H1 (cell line): ENCODE results near the gene UBE2G2. TPM values are rescaled to one million over a fixed set of nuclear protein-coding genes. Genes with fewer than 3 reads are reported as not detected.

Source experiments
- CTCF ChIA-PET: fragments of 300-600 bp; sonication (Branson Sonifier 250); formaldehyde crosslinking; loops from one replicate; lab custom pipeline; 2021; ENCODE audit not compliant: partially characterized antibody; lab: Charles Lee
- POLR2A ChIA-PET: fragments of 300-600 bp; sonication (Branson Sonifier 250); formaldehyde crosslinking; loops from one replicate; lab custom pipeline; 2021; ENCODE audit warnings: inconsistent platforms; ENCODE audit not compliant: partially characterized antibody; lab: Charles Lee
- DNase-seq, 2 experiments: peaks; one replicate each; pipeline versions ENCODE4 v3.0.0 to v3.0.0-alpha.2; 2010 to 2022; ENCODE audit warnings: low spot score in 2 of 2, low read depth in 1 of 2, mixed read lengths in 1 of 2
- FAIRE-seq: peaks from 2 replicates; lab custom pipeline; 2011; peaks lifted over from hg19 to GRCh38; lab: Jason Lieb, UNC
- H2AFZ ChIP-seq: 2 replicates; pipeline ENCODE4 v1.8.1; 2012; ENCODE audit warnings: low read length, inconsistent platforms
- H2AK5ac ChIP-seq: 2 replicates; pipeline ENCODE4 v1.6.1; 2013; ENCODE audit warnings: low read depth, low read length
- H2BK120ac ChIP-seq: replicated peaks from 2 replicates; pipeline ENCODE3; 2013; ENCODE audit warnings: low read depth, low read length, inconsistent platforms
- H2BK12ac ChIP-seq: 2 replicates; pipeline ENCODE4 v1.6.1; 2013; ENCODE audit warnings: low read depth, low read length
- H2BK15ac ChIP-seq: 2 replicates; pipeline ENCODE4 v1.6.1; 2013; ENCODE audit warnings: low read length
- H2BK20ac ChIP-seq: 2 replicates; pipeline ENCODE4 v1.6.1; 2013; ENCODE audit warnings: low read length
- H2BK5ac ChIP-seq: 2 replicates; pipeline ENCODE4 v1.6.1; 2013; ENCODE audit warnings: low read depth, low read length
- H3K14ac ChIP-seq: 2 replicates; pipeline ENCODE4 v1.6.1; 2013; ENCODE audit warnings: inconsistent platforms; ENCODE audit not compliant: insufficient read length
- H3K18ac ChIP-seq: 2 replicates; pipeline ENCODE4 v1.6.1; 2013; ENCODE audit warnings: low read length; ENCODE audit errors: extremely low read depth
- H3K23ac ChIP-seq: 2 replicates; pipeline ENCODE4 v1.6.1; 2013; ENCODE audit warnings: inconsistent platforms; ENCODE audit not compliant: insufficient read length
- H3K23me2 ChIP-seq: 2 replicates; pipeline ENCODE4 v1.6.1; 2013; ENCODE audit warnings: low read depth, low read length
- H3K27ac ChIP-seq: 2 replicates; pipeline ENCODE4 v1.6.1; 2011; ENCODE audit warnings: low read depth, low read length, inconsistent platforms
- H3K27me3 ChIP-seq, 4 experiments: replicated peaks in 1 of 4; 1 replicate in 1 of 4; 2 replicates in 3 of 4; pipeline versions ENCODE4 v1.6.1 to v1.8.1; 2011 to 2013; ENCODE audit warnings: low read length in 3 of 4, mild to moderate bottlenecking in 3 of 4, inconsistent platforms in 2 of 4, mixed read lengths in 2 of 4, moderate library complexity in 1 of 4; ENCODE audit not compliant: control insufficient read depth in 3 of 4, insufficient read depth in 3 of 4; ENCODE audit errors: extremely low read depth in 1 of 4
- H3K36me3 ChIP-seq, 4 experiments: 2 replicates each; pipeline versions ENCODE4 v1.6.1 to v1.8.1; 2011 to 2013; ENCODE audit warnings: mild to moderate bottlenecking in 4 of 4, low read length in 3 of 4, moderate library complexity in 2 of 4, control low read depth in 1 of 4, inconsistent platforms in 1 of 4; ENCODE audit not compliant: insufficient read depth in 4 of 4, control insufficient read depth in 2 of 4
- H3K4ac ChIP-seq: replicated peaks from 2 replicates; pipeline ENCODE3; 2013; ENCODE audit warnings: low read length, low read depth, mixed read lengths, inconsistent platforms; ENCODE audit not compliant: insufficient read length
- H3K4me1 ChIP-seq, 4 experiments: replicated peaks in 1 of 4; 1 replicate in 1 of 4; 2 replicates in 3 of 4; pipeline versions ENCODE4 v1.6.1 to v1.8.1; 2011 to 2013; ENCODE audit warnings: low read length in 3 of 4, inconsistent platforms in 2 of 4, mixed read lengths in 1 of 4; ENCODE audit not compliant: insufficient read depth in 4 of 4, control insufficient read depth in 3 of 4
- H3K4me2 ChIP-seq, 2 experiments: 2 replicates each; pipeline versions ENCODE4 v1.6.1 to v1.8.1; 2011 to 2013; ENCODE audit warnings: low read depth in 2 of 2, low read length in 2 of 2, control low read depth in 1 of 2, inconsistent platforms in 1 of 2, mild to moderate bottlenecking in 1 of 2; ENCODE audit not compliant: insufficient read depth in 1 of 2
- H3K4me3 ChIP-seq, 4 experiments: fragments of 200-600, 300-600 bp in 1 of 4; sonication (generic), shearing (Covaris generic), sonication (Bioruptor Twin) in 1 of 4; 2 replicates each; pipeline versions ENCODE4 v1.5.1 to v1.8.1; 2011 to 2016; ENCODE audit warnings: low read length in 4 of 4, low read depth in 3 of 4, control low read depth in 2 of 4, inconsistent platforms in 2 of 4, mild to moderate bottlenecking in 2 of 4, mixed read lengths in 1 of 4, moderate library complexity in 1 of 4; ENCODE audit not compliant: insufficient read depth in 2 of 4; ENCODE audit errors: extremely low read depth in 1 of 4
- H3K56ac ChIP-seq: replicated peaks from 2 replicates; pipeline ENCODE3; 2013; ENCODE audit warnings: low read depth, mild to moderate bottlenecking, mixed read lengths, low read length, inconsistent platforms; ENCODE audit not compliant: insufficient read length
- H3K79me1 ChIP-seq: 2 replicates; pipeline ENCODE4 v1.6.1; 2013; ENCODE audit warnings: low read depth, low read length, control low read depth
- H3K79me2 ChIP-seq, 2 experiments: 2 replicates each; pipeline versions ENCODE4 v1.6.1 to v1.8.1; 2012 to 2013; ENCODE audit warnings: low read length in 2 of 2, mild to moderate bottlenecking in 2 of 2, inconsistent platforms in 1 of 2; ENCODE audit not compliant: insufficient read depth in 2 of 2, control insufficient read depth in 1 of 2
- H3K9ac ChIP-seq, 4 experiments: replicated peaks in 1 of 4; 1 replicate in 1 of 4; 2 replicates in 3 of 4; pipeline versions ENCODE4 v1.6.1 to v1.8.1; 2011 to 2013; ENCODE audit warnings: low read depth in 3 of 4, low read length in 3 of 4, control low read depth in 2 of 4, mild to moderate bottlenecking in 2 of 4, moderate library complexity in 2 of 4, inconsistent platforms in 1 of 4; ENCODE audit errors: extremely low read depth in 1 of 4
- H3K9me3 ChIP-seq, 2 experiments: 2 replicates each; pipeline versions ENCODE4 v1.6.1 to v1.8.1; 2012 to 2013; ENCODE audit warnings: mild to moderate bottlenecking in 2 of 2, moderate library complexity in 2 of 2, control low read depth in 1 of 2, inconsistent platforms in 1 of 2, low read depth in 1 of 2, low read length in 1 of 2, mixed read lengths in 1 of 2; ENCODE audit not compliant: insufficient read depth in 2 of 2
- H4K20me1 ChIP-seq, 2 experiments: replicated peaks in 1 of 2; 2 replicates each; pipeline versions ENCODE3 to v1.8.1; 2011 to 2013; ENCODE audit warnings: inconsistent platforms in 2 of 2, low read length in 2 of 2, mild to moderate bottlenecking in 1 of 2; ENCODE audit not compliant: insufficient read depth in 2 of 2, control insufficient read depth in 1 of 2
- H4K5ac ChIP-seq: 2 replicates; pipeline ENCODE4 v1.6.1; 2013; ENCODE audit warnings: low read length, low read depth, mixed read lengths, inconsistent platforms; ENCODE audit not compliant: insufficient read length
- H4K8ac ChIP-seq: 2 replicates; pipeline ENCODE4 v1.8.0; 2013; ENCODE audit warnings: mild to moderate bottlenecking, moderate library complexity, low read length, inconsistent platforms; ENCODE audit not compliant: insufficient read depth; ENCODE audit errors: extremely low read depth
- H4K91ac ChIP-seq: replicated peaks from 2 replicates; pipeline ENCODE3; 2013; ENCODE audit warnings: low read length, mixed read lengths, inconsistent platforms; ENCODE audit not compliant: insufficient read length
- CBX5 ChIP-seq: fragments of 300-800, 300-1000 bp; sonication (generic); IDR thresholded peaks from 2 replicates; pipeline ENCODE4 v1.7.1; 2016; ENCODE audit warnings: antibody characterized with exemption, low read length, low read depth
- MAFK ChIP-seq: IDR thresholded peaks from 2 replicates; pipeline ENCODE4 v1.6.1; 2012; ENCODE audit warnings: low read depth, mild to moderate bottlenecking, improper control_type of control experiment, low read length
- RFX5 ChIP-seq: IDR thresholded peaks from 2 replicates; pipeline ENCODE4 v1.6.1; 2011; ENCODE audit warnings: low read depth, low read length, improper control_type of control experiment, borderline replicate concordance
- TAF1 ChIP-seq: IDR thresholded peaks from 2 replicates; pipeline ENCODE4 v1.6.1; 2011; ENCODE audit warnings: mild to moderate bottlenecking, low read depth, low read length
- WGBS, 2 experiments: shearing (Covaris generic) in 1 of 2; methylation state at CpG; one replicate each; pipeline versions ENCODE4 v1.1.6 to v1.1.7; 2013 to 2015; ENCODE audit warnings: low lambda C conversion rate in 2 of 2, mixed read lengths in 2 of 2, inconsistent platforms in 1 of 2, low coverage in 1 of 2, missing lambda C conversion rate in 1 of 2; ENCODE audit not compliant: insufficient replicate concordance in 2 of 2, insufficient coverage in 1 of 2, insufficient read length in 1 of 2; ENCODE audit errors: extremely low coverage in 1 of 2, missing lambda C conversion rate in 1 of 2; 5-methylcytosine and 5-hydroxymethylcytosine counted together
- polyA plus RNA-seq, 7 experiments: library from polyadenylated mRNA; depleted of rRNA in 3 of 7; stranded (reverse) in 5 of 7; unstranded in 2 of 7; fragments of >200 nt in 5 of 7; fragments of 200-250 nt in 2 of 7; gene quantifications; 1 replicate in 5 of 7; 2 replicates in 1 of 7; 4 replicates in 1 of 7; pipeline versions ENCODE4 v1.2.1 to v1.2.3, GENCODE V29; 2011 to 2013; ENCODE audit warnings: missing spikeins in 2 of 7, mixed read lengths in 2 of 7
- total RNA-seq: library from RNA; stranded (reverse); fragmentation: NEBNext Ultra II Directional; extraction: Animal tissue kit (Norgen Biotek cat#: 25700); gene quantifications from 2 replicates; pipeline ENCODE4 v1.2.1, GENCODE V29; 2021

UBE2G2 gene
- total and polyA plus RNA-seq, 2 of the 8 experiments (the other 6 are each of a cell fraction or from before 2014, with no cell fraction given) = 96.3 to 101 TPM

- peak overlapping the region; percentile 49 for H4K5ac ChIP-seq
- peak overlapping the region; percentile 49 for H3K18ac ChIP-seq
- H3K14ac ChIP-seq = no peak overlapping the region
- 0 out of 2 replicates have a peak overlapping the region, but pooled peaks have one; percentile 98 for H2BK15ac ChIP-seq
- no peaks in the 10 kb centered on the region for H3K36me3 ChIP-seq
- H3K4me3 ChIP-seq = peak overlapping the region; percentile 15 to 48 (median 26); a peak in 6 of 8 replicates
- H3K9me3 ChIP-seq = peaks cover 11 to 18% of the 10 kb centered on the region in 2 experiments
- H2BK5ac ChIP-seq = peak overlapping the region; percentile 88; the same call in 1 of the 2 replicates
- TF ChIP-seq MAFK (no peak), TAF1 (no peak), RFX5 (no peak), CBX5 (no peak)
- no peak overlapping the region for H3K4ac ChIP-seq
- 61% methylated on average over 24 of the region's 26 CpGs; no CpG with 5 or more reads in 1 of the 2 experiments for WGBS, 2 experiments
- peak overlapping the region; percentile 28; the same call in 1 of the 2 replicates for H2AFZ ChIP-seq
- peak overlapping the region; percentile 85; the same call in 1 of the 2 replicates for H2BK12ac ChIP-seq
- H2BK20ac ChIP-seq = peak overlapping the region; percentile 99
- peak overlapping the region; percentile 62 to 90 for H3K4me2 ChIP-seq
- H2BK120ac ChIP-seq = no peak overlapping the region
- POLR2A ChIA-PET = interaction anchor here (0.8 to 2.2 kb wide), 9 partner anchors 11 to 164 kb away, joined by 3 to 10 read pairs (median 4); no protein-coding TSS in a partner anchor
- peak overlapping the region; percentile 79 for H4K8ac ChIP-seq
- CTCF ChIA-PET = interaction anchor here (0.7 to 4.2 kb wide), 17 partner anchors 9 to 239 kb away, joined by 3 to 28 read pairs (median 4); partner anchors contain the start of genes KRTAP10-12 and KRTAP10-9
- 0 out of 7 replicates have a peak, but pooled peaks cover 0 to 7% (median under 1%) of the 10 kb centered on the region in 4 experiments for H3K27me3 ChIP-seq
- peaks cover 0 to 33% (median 18%) of the 10 kb centered on the region in 4 experiments; a peak in 6 of 7 replicates for H3K4me1 ChIP-seq
- H4K20me1 ChIP-seq = peaks cover 0 to 3% of the 10 kb centered on the region in 2 experiments
- H3K23ac ChIP-seq = no peak overlapping the region
- H3K79me1 ChIP-seq = no peaks in the 10 kb centered on the region
- 0 out of 2 replicates have a peak, but pooled peaks cover 4% of the 10 kb centered on the region for H3K23me2 ChIP-seq
- H2AK5ac ChIP-seq = no peak overlapping the region
- DNase-seq = no peak
- H3K79me2 ChIP-seq = no peaks in the 10 kb centered on the region
- FAIRE-seq = no peak
- H3K27ac ChIP-seq = no peak overlapping the region
- H4K91ac ChIP-seq = peak overlapping the region; percentile 91
- H3K56ac ChIP-seq = no peak overlapping the region
- peak overlapping the region in 1 of 4 experiments; percentile 24; a peak in 2 of 7 replicates for H3K9ac ChIP-seq
Measured at GRCh38 chr21:44749116-44749758, 52.4 kb downstream of the UBE2G2 start.
